Stomach (tissue), 4 donors: ENCODE results near the gene FAM234B.
"Not testable (repeated sequence)": the region's sequence is repeated elsewhere in the genome, so short reads cannot be mapped to it uniquely, and the experiment has no call there.

Source experiments
- EP300 ChIP-seq: sonication (generic); formaldehyde crosslinking; IDR thresholded peaks from one replicate; pipeline ENCODE4 v1.6.1; 2017; ENCODE audit warnings: antibody characterized with exemption
- POLR2A ChIP-seq, 4 donors: fragments of 450-650 bp; IDR thresholded peaks; one replicate each; pipeline ENCODE4 v1.6.1; 2016; ENCODE audit warnings: antibody characterized with exemption in 4 of 4, control low read depth in 2 of 4, mild to moderate bottlenecking in 1 of 4, moderate library complexity in 1 of 4
- POLR2AphosphoS5 ChIP-seq, 3 donors: sonication (generic); formaldehyde crosslinking; IDR thresholded peaks; one replicate each; pipeline ENCODE4 v1.6.1; 2016; ENCODE audit warnings: antibody characterized with exemption in 3 of 3
- TF ChIP-seq, protein P1 (sequence below), 7 experiments: fragments of 450-650 bp in 4 of 7; fragments of 200-600 bp in 3 of 7; sonication (generic) in 3 of 7; IDR thresholded peaks; one replicate each; pipeline ENCODE4 v1.5.1; 2016 to 2019; ENCODE audit warnings: antibody characterized with exemption in 7 of 7, control low read depth in 2 of 7, mild to moderate bottlenecking in 1 of 7

DNA sequence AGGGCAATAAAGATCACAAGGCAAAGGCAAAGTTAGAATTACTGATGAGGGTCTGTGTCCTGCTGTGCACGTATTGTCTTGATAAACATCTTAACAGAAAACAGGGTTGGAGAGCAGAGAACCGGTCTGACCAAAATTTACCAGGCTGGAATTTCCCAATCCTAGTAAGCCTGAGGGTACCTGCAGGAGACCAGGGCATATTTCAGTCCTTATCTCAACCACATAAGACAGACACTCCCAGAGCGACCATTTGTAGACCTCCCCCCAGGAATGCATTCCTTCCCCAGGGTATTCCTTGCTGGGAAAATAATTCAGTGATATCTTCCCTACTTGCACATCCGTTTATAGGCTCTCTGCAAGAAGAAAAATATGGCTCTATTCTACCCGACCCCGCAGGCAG is 9.4 kb downstream of the FAM234B start:
- TF ChIP-seq, protein P1, sequence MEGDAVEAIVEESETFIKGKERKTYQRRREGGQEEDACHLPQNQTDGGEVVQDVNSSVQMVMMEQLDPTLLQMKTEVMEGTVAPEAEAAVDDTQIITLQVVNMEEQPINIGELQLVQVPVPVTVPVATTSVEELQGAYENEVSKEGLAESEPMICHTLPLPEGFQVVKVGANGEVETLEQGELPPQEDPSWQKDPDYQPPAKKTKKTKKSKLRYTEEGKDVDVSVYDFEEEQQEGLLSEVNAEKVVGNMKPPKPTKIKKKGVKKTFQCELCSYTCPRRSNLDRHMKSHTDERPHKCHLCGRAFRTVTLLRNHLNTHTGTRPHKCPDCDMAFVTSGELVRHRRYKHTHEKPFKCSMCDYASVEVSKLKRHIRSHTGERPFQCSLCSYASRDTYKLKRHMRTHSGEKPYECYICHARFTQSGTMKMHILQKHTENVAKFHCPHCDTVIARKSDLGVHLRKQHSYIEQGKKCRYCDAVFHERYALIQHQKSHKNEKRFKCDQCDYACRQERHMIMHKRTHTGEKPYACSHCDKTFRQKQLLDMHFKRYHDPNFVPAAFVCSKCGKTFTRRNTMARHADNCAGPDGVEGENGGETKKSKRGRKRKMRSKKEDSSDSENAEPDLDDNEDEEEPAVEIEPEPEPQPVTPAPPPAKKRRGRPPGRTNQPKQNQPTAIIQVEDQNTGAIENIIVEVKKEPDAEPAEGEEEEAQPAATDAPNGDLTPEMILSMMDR (IDR thresholded peaks at IDR 0.05), result not testable (repeated sequence)
- TF ChIP-seq POLR2A (IDR thresholded peaks at IDR 0.05); POLR2AphosphoS5 (IDR thresholded peaks at IDR 0.05); EP300: not testable (repeated sequence)
